HepG2 (cell line): Measurements from ENCODE around the gene PTK7. TPM values are rescaled to one million over a fixed set of nuclear protein-coding genes. Genes with fewer than 3 reads are reported as not detected.

Experiments
- HDAC1 ChIP-seq: sonication (generic); formaldehyde crosslinking; IDR thresholded peaks from 2 replicates; pipeline ENCODE4 v1.5.1; 2020; ENCODE audit warnings: mild to moderate bottlenecking, missing genetic modification reagents
- SNAI1 ChIP-seq: sonication (generic); formaldehyde crosslinking; IDR thresholded peaks from 2 replicates; pipeline ENCODE4 v1.5.0; 2020; ENCODE audit warnings: mild to moderate bottlenecking, missing genetic modification reagents, borderline replicate concordance
- ZNF256 ChIP-seq: sonication (generic); formaldehyde crosslinking; conservative IDR thresholded peaks from 2 replicates; pipeline ENCODE4 v1.4.0; 2020; ENCODE audit warnings: missing genetic modification reagents
- ZNF550 ChIP-seq: sonication (generic); formaldehyde crosslinking; IDR thresholded peaks from 2 replicates; pipeline ENCODE4 v1.4.0; 2020; ENCODE audit warnings: mild to moderate bottlenecking, missing genetic modification reagents, borderline replicate concordance
- polyA plus RNA-seq, 8 experiments: library from polyadenylated mRNA; depleted of rRNA in 3 of 8; stranded (reverse) in 7 of 8; unstranded in 1 of 8; fragments of >200 nt; fragmentation: Illumina TruSeq in 4 of 8; extraction: Trizol in 4 of 8; gene quantifications; 2 replicates each; pipeline versions ENCODE4 v1.2.1 to v1.2.3, GENCODE V29; 2011 to 2016; ENCODE audit warnings: low read depth in 4 of 8, missing spikeins in 1 of 8, mixed read lengths in 1 of 8; ENCODE audit not compliant: insufficient read depth in 1 of 8
- total RNA-seq, 5 experiments: library from RNA; depleted of rRNA; stranded (reverse); fragments of >200 nt; fragmentation: Illumina TruSeq; extraction: Trizol; gene quantifications; 2 replicates each; pipeline ENCODE4 v1.2.3, GENCODE V29; 2016; ENCODE audit warnings: low read depth in 1 of 5
- TF ChIP-seq, protein P1 (sequence below), 2 experiments: fragments of 450-650 bp in 1 of 2; sonication (generic) in 1 of 2; formaldehyde crosslinking in 1 of 2; IDR thresholded peaks; 2 replicates each; pipeline versions ENCODE4 v1.6.1 to v1.8.0; 2016 to 2022; ENCODE audit warnings: antibody characterized with exemption in 1 of 2, mild to moderate bottlenecking in 1 of 2, missing genetic modification reagents in 1 of 2
- TF ChIP-seq, protein P2 (sequence below): sonication (generic); formaldehyde crosslinking; IDR thresholded peaks from 2 replicates; pipeline ENCODE4 v1.5.0; 2020; ENCODE audit warnings: mild to moderate bottlenecking, missing genetic modification reagents, borderline replicate concordance
- TF ChIP-seq, protein P3 (sequence below): IDR thresholded peaks from 2 replicates; pipeline ENCODE4 v1.6.1; 2012; ENCODE audit warnings: low read depth, low read length, improper control_type of control experiment

The PTK7 gene
- total and polyA plus RNA-seq, 2 of the 13 experiments (the other 11 are each of a cell fraction or from before 2014, with no cell fraction given), result 98.5 to 99.8 TPM

DNA sequence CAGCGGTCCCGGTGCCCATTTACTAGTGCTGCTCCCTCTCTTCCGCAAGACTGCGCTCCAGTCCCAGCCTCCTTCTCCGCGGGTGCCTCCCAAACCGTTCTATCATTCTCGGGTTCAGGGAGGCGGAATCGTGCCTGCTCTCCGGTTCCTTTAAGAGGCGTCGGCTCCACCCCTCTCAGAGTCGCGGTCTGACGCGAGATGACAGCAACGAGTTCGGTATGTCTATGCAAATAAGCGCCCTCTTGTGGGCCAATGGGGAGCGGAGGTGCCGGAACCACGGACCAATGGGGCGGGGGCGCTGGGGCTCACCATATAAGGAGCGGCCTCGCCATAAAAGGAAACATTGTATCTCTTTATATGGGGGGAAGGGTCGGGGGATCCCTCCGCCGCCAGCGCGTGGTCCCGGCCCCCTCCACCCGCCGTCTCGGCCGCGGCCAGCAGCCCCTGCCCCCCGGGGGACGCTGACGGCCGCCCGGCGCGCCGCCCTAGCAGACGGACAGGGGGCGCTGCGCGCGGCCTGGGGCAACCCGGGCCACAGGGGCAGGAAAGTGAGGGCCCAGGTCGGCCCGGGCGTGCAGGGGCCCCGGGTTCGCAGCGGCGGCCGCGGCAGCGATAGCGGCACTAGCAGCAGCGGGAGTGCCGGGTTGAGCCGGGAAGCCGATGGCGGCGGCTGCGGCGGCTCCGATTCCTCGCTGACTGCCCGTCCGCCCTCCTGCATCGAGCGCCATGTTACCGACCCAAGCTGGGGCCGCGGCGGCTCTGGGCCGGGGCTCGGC lies 95.0 kb downstream of the PTK7 start, which contains the start of gene SRF (continued):
- TF ChIP-seq, protein P1, sequence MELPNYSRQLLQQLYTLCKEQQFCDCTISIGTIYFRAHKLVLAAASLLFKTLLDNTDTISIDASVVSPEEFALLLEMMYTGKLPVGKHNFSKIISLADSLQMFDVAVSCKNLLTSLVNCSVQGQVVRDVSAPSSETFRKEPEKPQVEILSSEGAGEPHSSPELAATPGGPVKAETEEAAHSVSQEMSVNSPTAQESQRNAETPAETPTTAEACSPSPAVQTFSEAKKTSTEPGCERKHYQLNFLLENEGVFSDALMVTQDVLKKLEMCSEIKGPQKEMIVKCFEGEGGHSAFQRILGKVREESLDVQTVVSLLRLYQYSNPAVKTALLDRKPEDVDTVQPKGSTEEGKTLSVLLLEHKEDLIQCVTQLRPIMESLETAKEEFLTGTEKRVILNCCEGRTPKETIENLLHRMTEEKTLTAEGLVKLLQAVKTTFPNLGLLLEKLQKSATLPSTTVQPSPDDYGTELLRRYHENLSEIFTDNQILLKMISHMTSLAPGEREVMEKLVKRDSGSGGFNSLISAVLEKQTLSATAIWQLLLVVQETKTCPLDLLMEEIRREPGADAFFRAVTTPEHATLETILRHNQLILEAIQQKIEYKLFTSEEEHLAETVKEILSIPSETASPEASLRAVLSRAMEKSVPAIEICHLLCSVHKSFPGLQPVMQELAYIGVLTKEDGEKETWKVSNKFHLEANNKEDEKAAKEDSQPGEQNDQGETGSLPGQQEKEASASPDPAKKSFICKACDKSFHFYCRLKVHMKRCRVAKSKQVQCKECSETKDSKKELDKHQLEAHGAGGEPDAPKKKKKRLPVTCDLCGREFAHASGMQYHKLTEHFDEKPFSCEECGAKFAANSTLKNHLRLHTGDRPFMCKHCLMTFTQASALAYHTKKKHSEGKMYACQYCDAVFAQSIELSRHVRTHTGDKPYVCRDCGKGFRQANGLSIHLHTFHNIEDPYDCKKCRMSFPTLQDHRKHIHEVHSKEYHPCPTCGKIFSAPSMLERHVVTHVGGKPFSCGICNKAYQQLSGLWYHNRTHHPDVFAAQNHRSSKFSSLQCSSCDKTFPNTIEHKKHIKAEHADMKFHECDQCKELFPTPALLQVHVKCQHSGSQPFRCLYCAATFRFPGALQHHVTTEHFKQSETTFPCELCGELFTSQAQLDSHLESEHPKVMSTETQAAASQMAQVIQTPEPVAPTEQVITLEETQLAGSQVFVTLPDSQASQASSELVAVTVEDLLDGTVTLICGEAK (IDR thresholded peaks at IDR 0.05), result no peak
- TF ChIP-seq, protein P1 (CRISPR knock-in tag; IDR thresholded peaks at IDR 0.05), result no peak; the same call in 1 of the 2 replicates
- TF ChIP-seq ZNF256 (no peak), SNAI1 (CRISPR knock-in tag) (no peak), HDAC1 (CRISPR knock-in tag) (peak; percentile 65), ZNF550 (CRISPR knock-in tag) (no peak)
- TF ChIP-seq, protein P2, sequence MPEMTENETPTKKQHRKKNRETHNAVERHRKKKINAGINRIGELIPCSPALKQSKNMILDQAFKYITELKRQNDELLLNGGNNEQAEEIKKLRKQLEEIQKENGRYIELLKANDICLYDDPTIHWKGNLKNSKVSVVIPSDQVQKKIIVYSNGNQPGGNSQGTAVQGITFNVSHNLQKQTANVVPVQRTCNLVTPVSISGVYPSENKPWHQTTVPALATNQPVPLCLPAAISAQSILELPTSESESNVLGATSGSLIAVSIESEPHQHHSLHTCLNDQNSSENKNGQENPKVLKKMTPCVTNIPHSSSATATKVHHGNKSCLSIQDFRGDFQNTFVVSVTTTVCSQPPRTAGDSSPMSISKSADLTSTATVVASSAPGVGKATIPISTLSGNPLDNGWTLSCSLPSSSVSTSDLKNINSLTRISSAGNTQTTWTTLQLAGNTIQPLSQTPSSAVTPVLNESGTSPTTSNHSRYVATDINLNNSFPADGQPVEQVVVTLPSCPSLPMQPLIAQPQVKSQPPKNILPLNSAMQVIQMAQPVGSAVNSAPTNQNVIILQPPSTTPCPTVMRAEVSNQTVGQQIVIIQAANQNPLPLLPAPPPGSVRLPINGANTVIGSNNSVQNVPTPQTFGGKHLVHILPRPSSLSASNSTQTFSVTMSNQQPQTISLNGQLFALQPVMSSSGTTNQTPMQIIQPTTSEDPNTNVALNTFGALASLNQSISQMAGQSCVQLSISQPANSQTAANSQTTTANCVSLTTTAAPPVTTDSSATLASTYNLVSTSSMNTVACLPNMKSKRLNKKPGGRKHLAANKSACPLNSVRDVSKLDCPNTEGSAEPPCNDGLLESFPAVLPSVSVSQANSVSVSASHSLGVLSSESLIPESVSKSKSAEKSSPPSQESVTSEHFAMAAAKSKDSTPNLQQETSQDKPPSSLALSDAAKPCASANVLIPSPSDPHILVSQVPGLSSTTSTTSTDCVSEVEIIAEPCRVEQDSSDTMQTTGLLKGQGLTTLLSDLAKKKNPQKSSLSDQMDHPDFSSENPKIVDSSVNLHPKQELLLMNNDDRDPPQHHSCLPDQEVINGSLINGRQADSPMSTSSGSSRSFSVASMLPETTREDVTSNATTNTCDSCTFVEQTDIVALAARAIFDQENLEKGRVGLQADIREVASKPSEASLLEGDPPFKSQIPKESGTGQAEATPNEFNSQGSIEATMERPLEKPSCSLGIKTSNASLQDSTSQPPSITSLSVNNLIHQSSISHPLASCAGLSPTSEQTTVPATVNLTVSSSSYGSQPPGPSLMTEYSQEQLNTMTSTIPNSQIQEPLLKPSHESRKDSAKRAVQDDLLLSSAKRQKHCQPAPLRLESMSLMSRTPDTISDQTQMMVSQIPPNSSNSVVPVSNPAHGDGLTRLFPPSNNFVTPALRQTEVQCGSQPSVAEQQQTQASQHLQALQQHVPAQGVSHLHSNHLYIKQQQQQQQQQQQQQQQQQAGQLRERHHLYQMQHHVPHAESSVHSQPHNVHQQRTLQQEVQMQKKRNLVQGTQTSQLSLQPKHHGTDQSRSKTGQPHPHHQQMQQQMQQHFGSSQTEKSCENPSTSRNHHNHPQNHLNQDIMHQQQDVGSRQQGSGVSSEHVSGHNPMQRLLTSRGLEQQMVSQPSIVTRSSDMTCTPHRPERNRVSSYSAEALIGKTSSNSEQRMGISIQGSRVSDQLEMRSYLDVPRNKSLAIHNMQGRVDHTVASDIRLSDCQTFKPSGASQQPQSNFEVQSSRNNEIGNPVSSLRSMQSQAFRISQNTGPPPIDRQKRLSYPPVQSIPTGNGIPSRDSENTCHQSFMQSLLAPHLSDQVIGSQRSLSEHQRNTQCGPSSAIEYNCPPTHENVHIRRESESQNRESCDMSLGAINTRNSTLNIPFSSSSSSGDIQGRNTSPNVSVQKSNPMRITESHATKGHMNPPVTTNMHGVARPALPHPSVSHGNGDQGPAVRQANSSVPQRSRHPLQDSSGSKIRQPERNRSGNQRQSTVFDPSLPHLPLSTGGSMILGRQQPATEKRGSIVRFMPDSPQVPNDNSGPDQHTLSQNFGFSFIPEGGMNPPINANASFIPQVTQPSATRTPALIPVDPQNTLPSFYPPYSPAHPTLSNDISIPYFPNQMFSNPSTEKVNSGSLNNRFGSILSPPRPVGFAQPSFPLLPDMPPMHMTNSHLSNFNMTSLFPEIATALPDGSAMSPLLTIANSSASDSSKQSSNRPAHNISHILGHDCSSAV (CRISPR knock-in tag), result no peak
- TF ChIP-seq, protein P3, sequence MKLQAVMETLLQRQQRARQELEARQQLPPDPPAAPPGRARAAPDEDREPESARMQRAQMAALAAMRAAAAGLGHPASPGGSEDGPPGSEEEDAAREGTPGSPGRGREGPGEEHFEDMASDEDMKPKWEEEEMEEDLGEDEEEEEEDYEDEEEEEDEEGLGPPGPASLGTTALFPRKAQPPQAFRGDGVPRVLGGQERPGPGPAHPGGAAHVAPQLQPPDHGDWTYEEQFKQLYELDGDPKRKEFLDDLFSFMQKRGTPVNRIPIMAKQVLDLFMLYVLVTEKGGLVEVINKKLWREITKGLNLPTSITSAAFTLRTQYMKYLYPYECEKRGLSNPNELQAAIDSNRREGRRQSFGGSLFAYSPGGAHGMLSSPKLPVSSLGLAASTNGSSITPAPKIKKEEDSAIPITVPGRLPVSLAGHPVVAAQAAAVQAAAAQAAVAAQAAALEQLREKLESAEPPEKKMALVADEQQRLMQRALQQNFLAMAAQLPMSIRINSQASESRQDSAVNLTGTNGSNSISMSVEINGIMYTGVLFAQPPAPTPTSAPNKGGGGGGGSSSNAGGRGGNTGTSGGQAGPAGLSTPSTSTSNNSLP, result peak; percentile 92
